Activated effector memory CD4-positive, alpha-beta T cell treated with Interleukin-2 at 50 U/mL for 16 hours (primary cell): Measurements from ENCODE around the gene MTCP1.
A peak's percentile ranks its signal among the peaks of the same experiment; 100 is the strongest.

Source experiments
- DNase-seq: peaks from one replicate; pipeline ENCODE4 v3.0.0-alpha.2; 2020

The MTCP1 gene

DNA sequence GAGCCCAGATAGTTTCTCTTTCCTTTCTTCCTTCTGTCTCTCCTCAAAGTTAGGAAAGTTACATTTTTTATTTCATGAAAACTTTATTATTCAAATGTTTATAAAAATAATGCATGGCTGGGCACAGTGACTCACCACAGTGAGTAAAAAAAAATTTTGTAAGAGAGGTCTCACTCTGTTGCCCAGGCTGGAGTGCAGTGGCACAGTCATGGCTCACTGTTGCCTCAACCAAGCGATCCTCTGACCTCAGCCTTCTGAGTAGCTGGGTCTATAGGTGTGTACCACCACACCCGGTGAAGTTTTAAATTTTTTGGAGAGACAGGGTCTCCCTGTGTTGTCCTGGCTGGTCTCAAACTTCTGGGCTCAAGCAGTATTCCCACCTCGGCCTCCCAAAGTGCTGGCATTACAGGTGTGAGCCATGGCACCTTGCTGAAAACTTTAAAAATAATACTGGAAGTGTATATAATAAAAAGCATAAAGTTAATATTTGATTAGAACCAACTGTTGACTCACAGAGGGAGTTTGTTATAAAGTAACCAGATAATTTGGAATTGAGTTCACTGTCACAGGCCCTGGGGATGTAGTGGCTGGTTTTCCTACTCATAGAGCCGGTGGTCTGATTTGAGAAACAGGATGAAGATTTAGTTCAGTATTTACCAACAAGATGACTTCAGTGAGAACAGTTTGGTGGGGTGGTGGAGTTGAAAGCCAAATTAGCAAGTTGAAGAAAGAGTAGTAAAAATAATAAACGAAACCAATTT is 18.0 kb downstream of the MTCP1 start:
- no peak for DNase-seq

DNA sequence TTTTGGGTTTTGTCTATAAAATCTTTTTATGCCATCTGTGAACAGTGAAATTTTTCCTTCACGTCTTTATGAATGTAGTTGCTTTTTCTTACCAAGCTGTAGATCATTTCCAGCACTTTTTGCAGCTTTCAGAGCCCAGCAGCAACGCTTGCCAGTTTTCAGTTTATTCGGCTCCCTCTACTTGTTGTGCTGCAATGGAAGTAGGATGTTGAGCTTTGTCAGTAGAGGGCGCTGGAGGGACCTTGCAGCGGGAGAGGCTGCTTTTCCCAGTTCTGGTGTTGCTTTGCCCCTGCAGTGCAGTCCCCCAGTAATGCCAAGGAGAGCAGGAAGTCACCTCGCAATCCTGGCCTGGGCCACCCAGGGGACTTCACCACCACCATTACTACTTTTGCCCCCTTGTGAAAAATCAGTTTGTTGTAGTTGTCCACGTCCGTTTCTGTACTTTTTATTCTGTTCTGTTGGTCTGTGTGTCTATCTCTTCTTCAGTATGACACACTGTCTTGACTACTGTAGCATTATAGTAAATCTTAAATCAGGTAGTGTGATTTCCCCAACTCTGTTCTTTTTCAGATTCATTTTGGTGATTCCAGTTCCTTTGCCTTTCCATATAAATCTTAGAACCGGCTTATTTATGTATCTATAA is 21.8 kb downstream of the MTCP1 start:
- no peak for DNase-seq

- DNase-seq, result no peak
Observed at GRCh38 chrX:155046811-155047528, 24.0 kb downstream of the MTCP1 start.

GRCh38 chrX:155046129-155046810 is 24.7 kb downstream of the MTCP1 start:
- no peak for DNase-seq

DNA sequence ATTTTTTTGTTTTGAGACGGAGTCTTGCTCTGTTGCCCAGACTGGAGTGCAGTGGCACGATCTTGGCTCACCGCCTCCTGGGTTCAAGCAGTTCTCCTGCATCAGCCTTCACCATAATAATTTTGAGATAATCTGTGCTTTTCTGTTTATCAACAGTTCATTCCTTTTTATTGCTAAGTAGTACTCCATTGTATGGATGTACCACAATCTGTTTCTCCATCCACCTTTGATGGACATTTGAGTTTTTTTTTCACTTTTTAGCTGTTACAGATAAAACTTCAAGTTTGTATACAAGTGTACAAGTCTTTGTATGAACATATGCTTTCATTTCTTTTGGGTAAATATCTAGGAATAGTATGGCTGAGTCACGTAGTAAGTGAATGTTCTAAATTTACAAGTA is 35.2 kb downstream of the MTCP1 start:
- DNase-seq, result no peak

GRCh38 chrX:155031657-155032056 is 39.3 kb downstream of the MTCP1 start:
- DNase-seq, result no peak

DNA sequence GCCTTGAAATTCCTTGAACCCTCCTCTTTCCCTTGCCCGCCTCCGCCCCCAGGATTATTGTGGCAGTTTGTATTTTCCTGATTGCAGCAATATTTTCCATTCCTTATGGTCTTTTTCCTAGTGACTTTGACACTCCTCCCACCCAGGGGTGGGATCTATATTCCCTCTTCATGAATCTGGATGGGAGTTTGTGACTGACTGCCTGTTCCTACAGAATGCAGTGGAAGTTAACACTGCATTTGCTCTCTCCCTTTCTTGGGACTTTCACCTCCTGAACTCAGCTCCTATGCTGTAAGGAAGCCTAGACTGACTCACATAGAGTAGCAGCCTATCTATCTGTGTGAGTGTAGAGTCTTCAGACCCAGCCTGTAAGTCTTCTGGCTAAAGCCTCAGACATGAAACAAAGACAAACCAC is 42.1 kb downstream of the MTCP1 start:
- no peak for DNase-seq

- DNase-seq, result no peak
Observed at GRCh38 chrX:155028129-155028528, 42.8 kb downstream of the MTCP1 start.

GRCh38 chrX:155027509-155028066 is 43.3 kb downstream of the MTCP1 start:
- DNase-seq, result no peak

DNA sequence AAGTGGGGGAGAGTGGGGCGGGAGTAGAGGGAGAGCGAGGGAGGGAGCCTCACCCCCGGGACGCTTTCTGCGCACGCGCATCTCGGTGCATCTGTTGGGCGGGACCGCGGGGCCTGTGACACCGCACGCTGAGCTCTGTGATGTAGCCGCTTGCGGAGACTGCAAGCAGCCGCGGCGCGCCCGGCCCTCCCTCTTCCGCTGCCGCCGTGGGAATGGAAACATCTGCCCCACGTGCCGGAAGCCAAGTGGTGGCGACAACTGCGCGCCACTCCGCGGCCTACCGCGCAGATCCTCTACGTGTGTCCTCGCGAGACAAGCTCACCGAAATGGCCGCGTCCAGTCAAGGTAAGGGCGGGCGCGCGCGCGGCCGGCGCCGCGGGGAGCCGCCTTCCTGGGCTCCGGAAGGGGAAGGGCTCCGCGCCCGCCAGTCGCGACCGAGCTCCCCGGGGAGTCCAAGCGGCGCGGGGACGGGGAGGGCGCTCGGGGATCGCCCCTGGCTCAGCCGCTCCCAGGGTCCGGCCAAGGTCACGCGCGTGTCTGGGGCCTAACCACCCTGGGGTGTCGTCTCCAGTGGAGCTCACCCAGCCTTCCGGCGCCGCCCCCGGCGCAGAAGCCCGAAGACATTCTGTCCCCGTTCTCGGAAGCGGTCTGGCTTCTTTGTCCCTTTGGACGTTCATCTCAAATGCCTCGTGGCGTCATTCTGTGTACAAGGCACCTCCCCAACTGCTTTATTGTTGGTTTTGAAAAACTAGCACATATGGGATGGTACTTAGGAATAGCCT is 44.0 kb downstream of the MTCP1 start, which contains the start of gene FUNDC2:
TSS of gene FUNDC2 (plus strand) at position 118 of the 782 bp plus-strand sequence. CDS start at position 213, 95 bp downstream.
- DNase-seq, result peak; percentile 91

DNA sequence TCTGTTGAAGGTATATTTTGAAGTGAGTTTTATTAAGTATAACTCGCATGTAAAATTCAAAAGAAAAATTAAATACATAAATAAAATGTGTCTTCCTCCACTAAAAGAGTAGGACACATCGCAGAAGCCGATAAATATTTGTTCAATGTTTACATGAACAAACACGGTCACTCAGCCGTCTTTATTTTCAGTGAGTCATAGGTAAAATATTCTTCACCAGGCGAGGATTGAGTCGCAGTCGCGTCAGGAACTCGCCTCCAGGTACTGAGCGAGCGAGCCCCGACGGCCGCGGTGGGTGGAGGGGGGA is 44.6 kb downstream of the MTCP1 start:
- DNase-seq, result no peak

DNA sequence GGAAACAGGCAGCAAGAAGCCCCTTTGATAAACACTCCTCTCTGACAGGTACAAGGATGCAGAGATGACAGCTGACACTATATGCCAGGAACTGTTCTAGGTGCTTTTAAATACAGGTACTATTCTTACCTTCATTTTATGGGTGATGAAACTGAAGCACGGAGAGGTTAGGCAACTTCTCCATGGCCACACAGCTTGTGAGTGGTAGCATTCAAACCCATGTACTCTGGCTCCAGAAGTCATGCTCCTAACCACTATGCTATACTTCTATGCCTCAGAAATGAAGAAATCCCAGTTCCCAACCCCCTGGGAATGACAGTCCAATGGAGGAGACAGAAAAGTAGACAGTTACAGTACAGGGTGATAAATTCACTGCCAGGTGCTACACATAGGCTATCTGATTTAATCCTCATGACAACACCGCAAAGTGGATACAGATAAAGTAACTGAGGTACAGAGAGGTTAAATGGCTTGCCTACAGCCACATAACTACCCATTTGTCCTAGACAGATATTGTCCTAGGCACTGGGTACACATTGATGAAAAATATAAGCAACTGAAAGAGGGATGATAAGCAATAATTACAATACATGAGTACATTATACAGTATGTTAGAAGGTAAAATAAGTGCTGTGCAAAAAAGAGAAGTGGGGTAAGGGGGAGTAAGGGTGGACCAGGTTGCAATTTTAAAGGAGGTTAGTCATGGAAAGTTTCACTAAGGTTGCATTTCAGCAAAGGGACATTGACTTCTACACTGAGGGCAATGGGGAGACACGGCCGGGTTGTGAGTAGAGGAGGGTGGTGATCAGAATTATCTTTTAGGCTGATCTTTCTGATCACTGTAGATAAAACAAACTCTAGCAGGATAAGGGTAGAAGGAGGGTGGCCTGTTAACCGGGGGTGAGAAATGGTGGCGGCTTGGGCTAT is 46.8 kb downstream of the MTCP1 start:
- DNase-seq, result no peak

GRCh38 chrX:155022585-155022984 is 48.4 kb downstream of the MTCP1 start, which contains the start of gene F8:
Gene F8 (minus strand): TSS chrX:155022723. CDS start chrX:155022552, 171 bp downstream.
- DNase-seq, result no peak

DNA sequence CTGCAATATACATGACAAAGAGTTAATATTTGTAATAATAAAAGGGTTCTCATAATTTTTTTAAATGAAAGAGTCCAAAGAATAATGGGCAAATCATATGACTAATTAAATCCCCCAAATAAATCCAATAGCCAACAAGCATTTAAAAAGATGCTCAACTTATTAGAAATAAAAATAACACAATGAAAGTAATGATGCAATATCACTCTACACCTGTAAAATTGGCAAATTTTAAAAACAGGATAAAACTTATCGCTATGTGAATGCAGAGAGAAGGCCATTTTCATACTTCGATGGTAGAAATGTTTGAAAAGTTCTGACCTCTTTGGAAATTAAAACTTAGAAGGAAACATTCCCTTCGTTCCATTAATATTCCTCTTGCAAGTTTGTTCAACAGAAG is 50.3 kb downstream of the MTCP1 start:
- no peak for DNase-seq
